Sigmoid colon (tissue), 4 donors: ENCODE results near the gene TEK.

Experiments
- EP300 ChIP-seq, 4 donors: sonication (generic); formaldehyde crosslinking; IDR thresholded peaks; one replicate each; pipeline ENCODE4 v1.6.1; 2017; ENCODE audit warnings: antibody characterized with exemption in 4 of 4
- POLR2A ChIP-seq, 2 donors: fragments of 450-650 bp; IDR thresholded peaks; one replicate each; pipeline ENCODE4 v1.6.1; 2016; ENCODE audit warnings: antibody characterized with exemption in 2 of 2, mild to moderate bottlenecking in 2 of 2, moderate library complexity in 2 of 2
- POLR2AphosphoS5 ChIP-seq, 4 donors: sonication (generic); formaldehyde crosslinking; IDR thresholded peaks; one replicate each; pipeline ENCODE4 v1.6.1; 2017; ENCODE audit warnings: antibody characterized with exemption in 4 of 4
- TF ChIP-seq, protein P1 (sequence below), 4 experiments: fragments of 450-650 bp in 3 of 4; fragments of 200-600 bp in 1 of 4; IDR thresholded peaks; one replicate each; pipeline ENCODE4 v1.5.1; 2016 to 2019; ENCODE audit warnings: antibody characterized with exemption in 4 of 4, mild to moderate bottlenecking in 3 of 4, moderate library complexity in 2 of 4

- TF ChIP-seq, protein P1, sequence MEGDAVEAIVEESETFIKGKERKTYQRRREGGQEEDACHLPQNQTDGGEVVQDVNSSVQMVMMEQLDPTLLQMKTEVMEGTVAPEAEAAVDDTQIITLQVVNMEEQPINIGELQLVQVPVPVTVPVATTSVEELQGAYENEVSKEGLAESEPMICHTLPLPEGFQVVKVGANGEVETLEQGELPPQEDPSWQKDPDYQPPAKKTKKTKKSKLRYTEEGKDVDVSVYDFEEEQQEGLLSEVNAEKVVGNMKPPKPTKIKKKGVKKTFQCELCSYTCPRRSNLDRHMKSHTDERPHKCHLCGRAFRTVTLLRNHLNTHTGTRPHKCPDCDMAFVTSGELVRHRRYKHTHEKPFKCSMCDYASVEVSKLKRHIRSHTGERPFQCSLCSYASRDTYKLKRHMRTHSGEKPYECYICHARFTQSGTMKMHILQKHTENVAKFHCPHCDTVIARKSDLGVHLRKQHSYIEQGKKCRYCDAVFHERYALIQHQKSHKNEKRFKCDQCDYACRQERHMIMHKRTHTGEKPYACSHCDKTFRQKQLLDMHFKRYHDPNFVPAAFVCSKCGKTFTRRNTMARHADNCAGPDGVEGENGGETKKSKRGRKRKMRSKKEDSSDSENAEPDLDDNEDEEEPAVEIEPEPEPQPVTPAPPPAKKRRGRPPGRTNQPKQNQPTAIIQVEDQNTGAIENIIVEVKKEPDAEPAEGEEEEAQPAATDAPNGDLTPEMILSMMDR (IDR thresholded peaks at IDR 0.05), result no peak
- no peak for TF ChIP-seq EP300 (IDR thresholded peaks at IDR 0.05)
- TF ChIP-seq POLR2A (IDR thresholded peaks at IDR 0.05), result no peak
- no peak for TF ChIP-seq POLR2AphosphoS5 (IDR thresholded peaks at IDR 0.05)
Measured at GRCh38 chr9:27157736-27158135, 48.7 kb downstream of the TEK start.
